Tibial nerve (tissue), 4 donors: ENCODE data around the gene TTC12. TPM values are rescaled to one million over a fixed set of nuclear protein-coding genes. Genes with fewer than 3 reads are reported as not detected.

Experiments
- DNase-seq, 2 donors: peaks; one replicate each; pipeline ENCODE4 v3.0.0-alpha.2; 2019; ENCODE audit warnings: low spot score in 2 of 2
- H3K27ac ChIP-seq, 4 donors: fragments of 200-600 bp; sonication (generic) in 3 of 4; one replicate each; pipeline ENCODE4 v1.5.1; 2017 to 2019; ENCODE audit warnings: mild to moderate bottlenecking in 1 of 4
- H3K27me3 ChIP-seq, 2 donors: fragments of 200-600 bp; sonication (generic) in 1 of 2; one replicate each; pipeline versions ENCODE4 v1.5.1 to v1.6.0; 2017 to 2019
- H3K36me3 ChIP-seq, 3 donors: fragments of 200-600 bp; sonication (generic); one replicate each; pipeline ENCODE4 v1.5.1; 2018 to 2019
- H3K4me1 ChIP-seq, 4 donors: fragments of 200-600 bp; sonication (generic) in 3 of 4; one replicate each; pipeline ENCODE4 v1.5.1; 2017 to 2019
- H3K4me3 ChIP-seq, 4 donors: fragments of 200-600 bp; sonication (generic) in 3 of 4; one replicate each; pipeline ENCODE4 v1.5.1; 2017 to 2019; ENCODE audit warnings: mild to moderate bottlenecking in 1 of 4, moderate library complexity in 1 of 4
- H3K9me3 ChIP-seq, 4 donors: fragments of 200-600 bp; sonication (generic) in 3 of 4; one replicate each; pipeline ENCODE4 v1.5.1; 2017 to 2019
- EP300 ChIP-seq, 2 donors: sonication (generic); formaldehyde crosslinking; IDR thresholded peaks; one replicate each; pipeline ENCODE4 v1.6.1; 2017; ENCODE audit warnings: antibody characterized with exemption in 2 of 2, mild to moderate bottlenecking in 1 of 2
- POLR2A ChIP-seq, 2 donors: fragments of 450-650 bp; IDR thresholded peaks; one replicate each; pipeline ENCODE4 v1.6.1; 2017; ENCODE audit warnings: antibody characterized with exemption in 2 of 2, mild to moderate bottlenecking in 2 of 2, moderate library complexity in 2 of 2
- WGBS, 2 donors: methylation state at CpG; one replicate each; pipeline ENCODE4 v1.1.5; 2018; 5-methylcytosine and 5-hydroxymethylcytosine counted together
- total RNA-seq, 4 donors: library from RNA; depleted of rRNA; stranded (reverse); fragments of >200 nt; gene quantifications; one replicate each; pipeline ENCODE4 v1.1.0, GENCODE V29; 2016
- TF ChIP-seq, protein P1 (sequence below), 5 experiments: fragments of 200-600 bp in 3 of 5; fragments of 450-650 bp in 2 of 5; sonication (generic) in 3 of 5; IDR thresholded peaks; one replicate each; pipeline ENCODE4 v1.5.1; 2016 to 2019; ENCODE audit warnings: antibody characterized with exemption in 5 of 5, mild to moderate bottlenecking in 3 of 5, moderate library complexity in 2 of 5

The TTC12 gene
- total RNA-seq, 4 donors from 2014 or later: 10.2 to 29.7 (median 23.9) TPM

DNA sequence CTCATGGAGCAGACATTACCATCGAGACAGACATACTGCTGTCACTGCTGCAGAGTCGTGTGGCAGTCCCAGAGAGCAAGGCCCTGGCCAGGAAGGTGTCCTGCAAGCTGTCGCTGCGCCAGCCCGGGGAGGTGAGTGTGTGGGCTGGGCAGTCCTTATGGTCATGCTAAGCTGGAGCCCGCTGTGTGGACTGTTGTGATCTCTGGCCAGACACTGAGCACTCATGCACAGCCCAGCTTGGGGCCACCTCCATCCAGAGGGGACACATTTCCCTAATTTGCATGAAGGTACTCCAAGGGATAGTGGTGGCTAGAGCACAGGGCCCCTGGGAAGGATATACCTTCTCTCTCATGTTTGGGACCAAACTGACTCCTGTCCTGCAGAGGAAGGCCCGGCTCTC is 82.8 kb downstream of the TTC12 start:
- H3K36me3 ChIP-seq: peaks cover 0 to 17% (median 0%) of the 10 kb centered on the region in 3 donors

GRCh38 chr11:113397821-113398220 is 83.4 kb downstream of the TTC12 start:
- H3K27me3 ChIP-seq: no peaks in the 10 kb centered on the region
- no peak for DNase-seq
- no peaks in the 10 kb centered on the region for H3K4me1 ChIP-seq
- no peak overlapping the region for H3K4me3 ChIP-seq
- 87 to 95% methylated on average over 4 of the region's 4 CpGs for WGBS, 2 donors
- H3K9me3 ChIP-seq: no peaks in the 10 kb centered on the region
- H3K27ac ChIP-seq: no peak overlapping the region
- H3K36me3 ChIP-seq: peaks cover 0 to 17% (median 0%) of the 10 kb centered on the region in 3 donors
- TF ChIP-seq EP300 (IDR thresholded peaks at IDR 0.05) (no peak), POLR2A (IDR thresholded peaks at IDR 0.05) (no peak)
- TF ChIP-seq, protein P1, sequence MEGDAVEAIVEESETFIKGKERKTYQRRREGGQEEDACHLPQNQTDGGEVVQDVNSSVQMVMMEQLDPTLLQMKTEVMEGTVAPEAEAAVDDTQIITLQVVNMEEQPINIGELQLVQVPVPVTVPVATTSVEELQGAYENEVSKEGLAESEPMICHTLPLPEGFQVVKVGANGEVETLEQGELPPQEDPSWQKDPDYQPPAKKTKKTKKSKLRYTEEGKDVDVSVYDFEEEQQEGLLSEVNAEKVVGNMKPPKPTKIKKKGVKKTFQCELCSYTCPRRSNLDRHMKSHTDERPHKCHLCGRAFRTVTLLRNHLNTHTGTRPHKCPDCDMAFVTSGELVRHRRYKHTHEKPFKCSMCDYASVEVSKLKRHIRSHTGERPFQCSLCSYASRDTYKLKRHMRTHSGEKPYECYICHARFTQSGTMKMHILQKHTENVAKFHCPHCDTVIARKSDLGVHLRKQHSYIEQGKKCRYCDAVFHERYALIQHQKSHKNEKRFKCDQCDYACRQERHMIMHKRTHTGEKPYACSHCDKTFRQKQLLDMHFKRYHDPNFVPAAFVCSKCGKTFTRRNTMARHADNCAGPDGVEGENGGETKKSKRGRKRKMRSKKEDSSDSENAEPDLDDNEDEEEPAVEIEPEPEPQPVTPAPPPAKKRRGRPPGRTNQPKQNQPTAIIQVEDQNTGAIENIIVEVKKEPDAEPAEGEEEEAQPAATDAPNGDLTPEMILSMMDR (IDR thresholded peaks at IDR 0.05): no peak

More for the DNA sequence above, 82.8 kb downstream of the TTC12 start:
- Histone ChIP-seq H3K4me3 (no peak overlapping the region), H3K27ac (no peak overlapping the region), H3K27me3 (no peaks in the 10 kb centered on the region), H3K9me3 (no peaks in the 10 kb centered on the region), H3K4me1 (no peaks in the 10 kb centered on the region)
- 74 to 85% methylated on average over 6 to 7 of the region's 7 CpGs for WGBS, 2 donors
- DNase-seq: no peak
- TF ChIP-seq POLR2A (IDR thresholded peaks at IDR 0.05) (no peak), EP300 (IDR thresholded peaks at IDR 0.05) (no peak)
- TF ChIP-seq, protein P1 (IDR thresholded peaks at IDR 0.05): no peak

GRCh38 chr11:113398669-113399430 is 84.5 kb downstream of the TTC12 start:
- H3K4me1 ChIP-seq: no peaks in the 10 kb centered on the region
- DNase-seq: no peak
- peaks cover 0 to 17% (median 0%) of the 10 kb centered on the region in 3 donors for H3K36me3 ChIP-seq
- no peak overlapping the region for H3K27ac ChIP-seq
- WGBS, 2 donors: 86 to 87% methylated on average over 17 to 24 of the region's 24 CpGs
- no peaks in the 10 kb centered on the region for H3K9me3 ChIP-seq
- H3K4me3 ChIP-seq: no peak overlapping the region
- H3K27me3 ChIP-seq: no peaks in the 10 kb centered on the region
- TF ChIP-seq, protein P1 (IDR thresholded peaks at IDR 0.05): no peak
- TF ChIP-seq POLR2A (IDR thresholded peaks at IDR 0.05) (no peak), EP300 (IDR thresholded peaks at IDR 0.05) (no peak)

- no peak for DNase-seq
- H3K9me3 ChIP-seq: no peaks in the 10 kb centered on the region
- TF ChIP-seq POLR2A (IDR thresholded peaks at IDR 0.05) (no peak), EP300 (IDR thresholded peaks at IDR 0.05) (no peak)
- TF ChIP-seq, protein P1 (IDR thresholded peaks at IDR 0.05): no peak
- H3K4me3 ChIP-seq: no peak overlapping the region
- peaks cover 0 to 17% (median 0%) of the 10 kb centered on the region in 3 donors for H3K36me3 ChIP-seq
- H3K4me1 ChIP-seq: no peaks in the 10 kb centered on the region
- WGBS, 2 donors: 80 to 85% methylated on average over 5 of the region's 5 CpGs
- no peaks in the 10 kb centered on the region for H3K27me3 ChIP-seq
- H3K27ac ChIP-seq: no peak overlapping the region
Observed at GRCh38 chr11:113400631-113401230, 86.3 kb downstream of the TTC12 start.

GRCh38 chr11:113401718-113402117 is 87.3 kb downstream of the TTC12 start:
- 34 to 57% methylated on average over 1 to 2 of the region's 2 CpGs for WGBS, 2 donors
- no peak overlapping the region for H3K4me3 ChIP-seq
- H3K9me3 ChIP-seq: no peaks in the 10 kb centered on the region
- DNase-seq: no peak
- H3K4me1 ChIP-seq: no peaks in the 10 kb centered on the region
- TF ChIP-seq POLR2A (IDR thresholded peaks at IDR 0.05) (no peak), EP300 (IDR thresholded peaks at IDR 0.05) (no peak)
- TF ChIP-seq, protein P1 (IDR thresholded peaks at IDR 0.05): no peak
- no peak overlapping the region for H3K27ac ChIP-seq
- H3K27me3 ChIP-seq: no peaks in the 10 kb centered on the region
- peaks cover 0 to 17% (median 0%) of the 10 kb centered on the region in 3 donors for H3K36me3 ChIP-seq
